Esophagus muscularis mucosa (tissue), 4 donors: ENCODE measurements around the gene ZC3H18.

Source experiments
- EP300 ChIP-seq: sonication (generic); formaldehyde crosslinking; IDR thresholded peaks from one replicate; pipeline ENCODE4 v1.6.1; 2017; ENCODE audit warnings: antibody characterized with exemption
- POLR2A ChIP-seq: fragments of 450-650 bp; IDR thresholded peaks from one replicate; pipeline ENCODE4 v1.6.1; 2017; ENCODE audit warnings: antibody characterized with exemption, moderate library complexity, mild to moderate bottlenecking, low read depth
- POLR2AphosphoS5 ChIP-seq, 2 donors: sonication (generic); formaldehyde crosslinking; IDR thresholded peaks; one replicate each; pipeline ENCODE4 v1.6.1; 2017; ENCODE audit warnings: antibody characterized with exemption in 2 of 2
- TF ChIP-seq, protein P1 (sequence below), 3 experiments: fragments of 200-600 bp in 2 of 3; fragments of 450-650 bp in 1 of 3; sonication (generic) in 2 of 3; IDR thresholded peaks; one replicate each; pipeline ENCODE4 v1.5.1; 2017 to 2019; ENCODE audit warnings: antibody characterized with exemption in 3 of 3, mild to moderate bottlenecking in 2 of 3, moderate library complexity in 1 of 3

DNA sequence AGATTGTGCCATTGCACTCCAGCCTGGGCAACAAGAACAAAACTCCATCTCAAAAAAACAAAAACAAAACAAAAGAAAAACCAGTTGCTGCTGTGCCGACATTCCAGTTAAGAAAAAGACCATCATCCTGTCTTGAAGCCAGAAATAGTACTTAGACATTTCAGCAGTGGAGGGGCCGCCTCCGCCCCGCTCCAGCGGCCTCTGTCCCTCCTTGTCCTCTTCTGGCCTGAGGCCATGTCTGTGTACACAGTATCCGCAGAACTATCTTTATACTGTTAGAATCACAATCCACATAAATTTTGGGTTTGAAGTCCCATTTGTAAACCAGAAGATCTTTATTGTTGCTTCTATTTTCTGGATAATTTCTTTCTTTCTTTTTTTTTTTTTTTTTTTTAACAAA lies 24.9 kb downstream of the ZC3H18 start:
- TF ChIP-seq, protein P1, sequence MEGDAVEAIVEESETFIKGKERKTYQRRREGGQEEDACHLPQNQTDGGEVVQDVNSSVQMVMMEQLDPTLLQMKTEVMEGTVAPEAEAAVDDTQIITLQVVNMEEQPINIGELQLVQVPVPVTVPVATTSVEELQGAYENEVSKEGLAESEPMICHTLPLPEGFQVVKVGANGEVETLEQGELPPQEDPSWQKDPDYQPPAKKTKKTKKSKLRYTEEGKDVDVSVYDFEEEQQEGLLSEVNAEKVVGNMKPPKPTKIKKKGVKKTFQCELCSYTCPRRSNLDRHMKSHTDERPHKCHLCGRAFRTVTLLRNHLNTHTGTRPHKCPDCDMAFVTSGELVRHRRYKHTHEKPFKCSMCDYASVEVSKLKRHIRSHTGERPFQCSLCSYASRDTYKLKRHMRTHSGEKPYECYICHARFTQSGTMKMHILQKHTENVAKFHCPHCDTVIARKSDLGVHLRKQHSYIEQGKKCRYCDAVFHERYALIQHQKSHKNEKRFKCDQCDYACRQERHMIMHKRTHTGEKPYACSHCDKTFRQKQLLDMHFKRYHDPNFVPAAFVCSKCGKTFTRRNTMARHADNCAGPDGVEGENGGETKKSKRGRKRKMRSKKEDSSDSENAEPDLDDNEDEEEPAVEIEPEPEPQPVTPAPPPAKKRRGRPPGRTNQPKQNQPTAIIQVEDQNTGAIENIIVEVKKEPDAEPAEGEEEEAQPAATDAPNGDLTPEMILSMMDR (IDR thresholded peaks at IDR 0.05): no peak
- no peak for TF ChIP-seq EP300
- no peak for TF ChIP-seq POLR2A
- TF ChIP-seq POLR2AphosphoS5 (IDR thresholded peaks at IDR 0.05): no peak
